ENCODE results near the gene DPP10.

DNA sequence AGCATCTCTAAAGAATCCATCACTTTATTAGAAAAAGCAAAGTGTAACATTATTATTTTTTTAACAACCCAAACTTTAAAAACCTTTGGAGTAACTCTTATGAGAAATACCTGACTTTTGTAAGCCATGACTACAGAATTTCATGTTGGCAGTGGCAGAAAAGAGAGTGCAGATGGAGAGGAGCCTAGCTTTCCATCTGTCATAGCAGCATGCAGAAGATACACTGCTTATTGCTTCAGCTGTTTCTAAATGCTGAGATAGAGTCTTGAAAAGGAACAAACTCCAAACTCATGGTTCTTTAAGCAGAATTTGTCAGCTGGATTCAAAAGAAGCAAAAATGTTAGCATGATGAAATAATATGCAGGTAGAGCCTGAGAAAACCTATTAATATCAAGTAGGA is 1130.3 kb downstream of the DPP10 start:
- TF ChIP-seq, protein P1, sequence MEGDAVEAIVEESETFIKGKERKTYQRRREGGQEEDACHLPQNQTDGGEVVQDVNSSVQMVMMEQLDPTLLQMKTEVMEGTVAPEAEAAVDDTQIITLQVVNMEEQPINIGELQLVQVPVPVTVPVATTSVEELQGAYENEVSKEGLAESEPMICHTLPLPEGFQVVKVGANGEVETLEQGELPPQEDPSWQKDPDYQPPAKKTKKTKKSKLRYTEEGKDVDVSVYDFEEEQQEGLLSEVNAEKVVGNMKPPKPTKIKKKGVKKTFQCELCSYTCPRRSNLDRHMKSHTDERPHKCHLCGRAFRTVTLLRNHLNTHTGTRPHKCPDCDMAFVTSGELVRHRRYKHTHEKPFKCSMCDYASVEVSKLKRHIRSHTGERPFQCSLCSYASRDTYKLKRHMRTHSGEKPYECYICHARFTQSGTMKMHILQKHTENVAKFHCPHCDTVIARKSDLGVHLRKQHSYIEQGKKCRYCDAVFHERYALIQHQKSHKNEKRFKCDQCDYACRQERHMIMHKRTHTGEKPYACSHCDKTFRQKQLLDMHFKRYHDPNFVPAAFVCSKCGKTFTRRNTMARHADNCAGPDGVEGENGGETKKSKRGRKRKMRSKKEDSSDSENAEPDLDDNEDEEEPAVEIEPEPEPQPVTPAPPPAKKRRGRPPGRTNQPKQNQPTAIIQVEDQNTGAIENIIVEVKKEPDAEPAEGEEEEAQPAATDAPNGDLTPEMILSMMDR (conservative IDR thresholded peaks at IDR 0.05): no peak
- TF ChIP-seq ZFX (IDR thresholded peaks at IDR 0.05): no peak

All from C4-2B (cell line).